ENCODE data around the gene DCLK1. TPM values are rescaled to one million over a fixed set of nuclear protein-coding genes. Genes with fewer than 3 reads are reported as not detected.

Gene DCLK1
- total RNA-seq, 1 donor, result not detected

DNA sequence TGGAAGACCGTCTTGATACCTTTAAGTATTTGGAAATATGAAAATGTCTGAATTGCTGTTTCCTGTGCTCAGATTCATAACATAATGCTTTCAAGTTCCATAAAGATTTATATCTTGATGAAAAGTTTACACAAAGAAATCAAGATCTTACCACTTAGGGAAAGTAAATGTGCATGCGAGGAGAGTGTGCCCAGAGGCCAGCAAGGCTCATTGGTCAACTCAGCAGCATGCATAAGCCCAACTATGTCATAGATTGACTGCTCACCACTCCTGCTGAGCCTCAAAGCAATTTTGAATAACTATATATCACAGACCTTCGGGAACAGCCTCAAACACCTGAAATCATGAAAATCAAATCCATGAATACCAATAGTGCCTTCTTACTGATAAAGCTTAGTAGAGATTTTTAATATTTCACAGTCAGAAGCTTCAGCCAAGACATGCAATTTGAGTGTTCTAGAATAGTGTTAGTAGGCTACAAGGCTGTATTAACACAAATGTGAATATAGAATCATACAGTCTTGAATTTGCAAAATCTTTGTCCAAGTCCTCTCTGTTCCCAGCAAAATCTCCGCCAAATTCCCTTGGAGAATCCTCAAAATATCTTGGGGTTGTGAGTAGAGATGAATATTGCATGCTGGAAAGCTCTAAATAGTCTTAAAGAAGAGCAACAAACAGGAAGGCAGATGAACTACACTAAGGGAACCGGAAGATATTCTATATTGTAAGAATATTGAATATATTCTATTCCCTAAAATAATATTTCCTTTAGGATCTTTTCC is 124.1 kb downstream of the DCLK1 start:
- no peaks in the 10 kb centered on the region for H3K9me3 ChIP-seq (ENCODE audit: low read depth, low read length)
- H3K27me3 ChIP-seq (ENCODE audit: insufficient read depth, low read length), result no peaks in the 10 kb centered on the region
- no peaks in the 10 kb centered on the region for H3K4me1 ChIP-seq (ENCODE audit: insufficient read depth, low read length)
- H3K4me3 ChIP-seq (ENCODE audit: low read length), result no peak overlapping the region

DNA sequence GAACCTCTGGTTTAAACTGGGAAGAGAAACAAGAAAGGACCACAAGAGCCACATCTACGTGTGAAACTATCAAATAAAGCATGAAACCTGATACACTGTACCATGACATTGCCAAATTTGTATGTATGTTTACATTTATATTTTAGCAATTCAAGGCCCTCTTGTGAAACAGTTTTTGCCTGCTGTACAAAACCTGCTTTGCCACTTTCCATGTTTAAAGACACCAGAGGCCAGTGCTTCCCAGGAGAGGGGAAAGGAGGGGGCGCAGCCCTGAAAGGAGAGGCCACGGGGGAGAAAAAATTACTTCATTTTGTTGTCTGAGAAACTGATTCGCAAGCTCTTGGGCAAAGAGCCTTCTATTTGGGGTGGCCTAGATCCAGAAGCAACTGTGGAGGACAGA is 124.8 kb downstream of the DCLK1 start:
- Histone ChIP-seq H3K9me3 (ENCODE audit: low read depth, low read length) (no peaks in the 10 kb centered on the region), H3K4me1 (ENCODE audit: insufficient read depth, low read length) (no peaks in the 10 kb centered on the region), H3K4me3 (ENCODE audit: low read length) (no peak overlapping the region), H3K27me3 (ENCODE audit: insufficient read depth, low read length) (no peaks in the 10 kb centered on the region)

DNA sequence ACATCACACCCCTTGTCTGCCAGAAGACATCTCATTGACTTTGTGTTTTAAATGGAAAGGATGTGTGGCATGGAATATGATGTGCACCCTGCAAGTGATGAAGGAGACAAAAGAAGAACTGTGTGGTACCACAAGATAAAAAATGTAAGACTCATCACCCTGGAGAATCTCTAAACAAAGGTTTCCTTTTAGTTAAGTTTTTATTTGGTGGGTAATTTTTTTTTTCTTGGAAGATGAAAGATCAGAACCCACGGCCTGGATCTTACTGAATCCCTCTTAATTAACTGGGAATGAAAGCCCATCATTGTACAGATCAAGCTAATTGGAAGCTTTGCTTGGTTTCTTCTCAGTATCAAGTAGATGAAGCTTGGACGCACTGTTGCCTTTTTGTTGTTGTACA is 129.6 kb downstream of the DCLK1 start:
- Histone ChIP-seq H3K4me1 (ENCODE audit: insufficient read depth, low read length) (no peaks in the 10 kb centered on the region), H3K27me3 (ENCODE audit: insufficient read depth, low read length) (no peaks in the 10 kb centered on the region), H3K4me3 (ENCODE audit: low read length) (no peak overlapping the region)

DNA sequence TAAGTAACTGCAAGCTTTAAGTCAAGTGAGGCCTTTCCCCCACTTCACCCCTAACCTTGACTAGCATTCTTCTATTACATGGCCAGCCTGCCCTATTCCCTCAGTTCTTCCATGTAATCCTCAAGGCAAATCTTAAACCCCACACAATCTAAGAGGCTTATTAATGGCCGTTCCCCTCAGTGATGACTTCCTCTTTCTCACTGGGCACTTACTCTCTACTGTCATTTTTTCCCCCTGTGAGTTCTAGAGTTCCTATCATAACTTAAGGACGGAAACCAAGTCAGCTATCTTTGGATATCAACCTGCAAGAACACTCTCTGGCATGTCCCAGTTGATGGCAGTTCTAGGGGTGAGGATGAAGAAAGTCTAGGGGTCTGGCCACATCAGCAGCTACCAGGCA is 131.2 kb downstream of the DCLK1 start:
- Histone ChIP-seq H3K9me3 (ENCODE audit: low read depth, low read length) (no peaks in the 10 kb centered on the region), H3K27me3 (ENCODE audit: insufficient read depth, low read length) (no peaks in the 10 kb centered on the region), H3K4me3 (ENCODE audit: low read length) (no peak overlapping the region), H3K4me1 (ENCODE audit: insufficient read depth, low read length) (no peaks in the 10 kb centered on the region)

More for the DNA sequence above, 129.6 kb downstream of the DCLK1 start:
- no peaks in the 10 kb centered on the region for H3K9me3 ChIP-seq (ENCODE audit: low read depth, low read length)

DNA sequence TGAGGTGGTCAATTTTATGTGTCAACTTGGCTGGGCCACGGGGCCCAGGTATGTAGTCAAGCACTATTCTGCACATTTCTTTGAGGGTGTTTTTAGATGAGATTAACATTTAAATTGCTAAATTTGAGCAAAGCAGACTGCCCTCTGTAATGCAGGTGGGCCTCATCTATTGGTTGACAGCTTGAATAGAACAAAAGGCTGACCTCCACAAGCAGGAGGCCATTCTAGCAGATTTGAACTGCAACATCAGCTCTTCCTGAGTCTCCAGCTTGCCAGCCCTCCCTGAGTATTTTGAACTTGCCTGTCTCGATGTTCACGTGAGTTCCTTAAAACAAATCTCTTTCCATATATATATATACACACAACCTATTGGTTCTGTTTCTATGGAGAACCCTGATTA is 134.8 kb downstream of the DCLK1 start:
- no peaks in the 10 kb centered on the region for H3K27me3 ChIP-seq (ENCODE audit: insufficient read depth, low read length)
- no peaks in the 10 kb centered on the region for H3K4me1 ChIP-seq (ENCODE audit: insufficient read depth, low read length)
- H3K9me3 ChIP-seq (ENCODE audit: low read depth, low read length), result no peaks in the 10 kb centered on the region
- H3K4me3 ChIP-seq (ENCODE audit: low read length), result no peak overlapping the region

DNA sequence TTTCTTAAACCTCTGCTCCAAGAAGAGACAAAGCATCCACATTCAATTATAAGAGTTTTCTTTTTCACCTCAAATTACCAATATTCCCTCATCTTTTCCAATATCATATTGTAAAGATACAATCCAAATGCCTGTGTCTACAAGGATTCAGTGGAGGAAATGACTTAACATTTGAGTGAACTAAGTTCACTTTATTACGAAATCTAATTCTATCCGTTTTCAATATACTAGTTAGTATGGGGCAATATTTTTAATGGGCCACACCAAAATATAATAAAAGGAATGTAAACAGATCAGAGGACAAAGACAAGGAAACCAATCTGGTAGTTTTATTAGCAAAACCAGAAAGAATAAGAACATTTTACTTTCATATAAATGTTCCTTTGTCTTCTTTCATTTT is 136.0 kb downstream of the DCLK1 start:
- Histone ChIP-seq H3K4me1 (ENCODE audit: insufficient read depth, low read length) (no peaks in the 10 kb centered on the region), H3K4me3 (ENCODE audit: low read length) (no peak overlapping the region), H3K9me3 (ENCODE audit: low read depth, low read length) (no peaks in the 10 kb centered on the region)

DNA sequence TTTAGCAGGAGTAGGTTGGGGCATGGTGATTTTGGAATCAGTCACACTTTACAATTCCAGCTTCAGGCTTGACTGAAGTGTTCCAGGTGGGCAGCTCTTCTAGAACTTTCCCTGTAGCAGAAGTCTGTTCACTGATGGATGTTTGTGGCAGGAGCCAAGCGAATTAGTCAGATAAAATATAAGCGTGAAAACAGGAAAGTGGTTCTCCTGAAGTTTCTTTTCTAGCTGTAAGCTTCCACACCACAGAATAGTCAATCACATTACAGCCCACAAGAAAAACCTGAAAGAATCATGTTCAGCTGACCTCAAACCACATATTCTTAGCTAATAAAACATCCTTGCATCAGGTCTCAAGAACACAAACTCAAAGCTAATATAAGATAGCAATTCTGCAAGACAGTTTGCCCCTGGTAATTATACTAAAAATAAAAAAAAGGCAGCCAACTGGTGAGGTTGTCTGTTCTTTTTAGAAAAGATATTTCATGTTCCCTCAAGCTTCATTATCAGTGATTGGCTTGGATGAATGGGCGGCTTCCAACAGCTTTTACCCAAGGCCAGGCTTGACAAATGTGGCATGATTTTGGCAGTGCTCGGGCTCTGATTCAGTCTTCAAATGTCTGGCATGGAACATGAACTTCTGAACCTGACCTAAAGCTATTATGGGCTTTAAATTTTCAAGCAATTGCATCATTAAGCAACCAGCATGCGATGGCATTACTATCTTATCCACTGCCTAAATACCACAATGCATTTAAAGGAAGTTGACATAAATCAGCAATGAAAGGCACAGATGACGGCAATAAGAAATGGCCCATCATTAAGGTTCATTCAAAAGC is 136.8 kb downstream of the DCLK1 start:
- no peaks in the 10 kb centered on the region for H3K4me1 ChIP-seq (ENCODE audit: insufficient read depth, low read length)

More for the DNA sequence above, 136.0 kb downstream of the DCLK1 start:
- no peaks in the 10 kb centered on the region for H3K27me3 ChIP-seq (ENCODE audit: insufficient read depth, low read length)

DNA sequence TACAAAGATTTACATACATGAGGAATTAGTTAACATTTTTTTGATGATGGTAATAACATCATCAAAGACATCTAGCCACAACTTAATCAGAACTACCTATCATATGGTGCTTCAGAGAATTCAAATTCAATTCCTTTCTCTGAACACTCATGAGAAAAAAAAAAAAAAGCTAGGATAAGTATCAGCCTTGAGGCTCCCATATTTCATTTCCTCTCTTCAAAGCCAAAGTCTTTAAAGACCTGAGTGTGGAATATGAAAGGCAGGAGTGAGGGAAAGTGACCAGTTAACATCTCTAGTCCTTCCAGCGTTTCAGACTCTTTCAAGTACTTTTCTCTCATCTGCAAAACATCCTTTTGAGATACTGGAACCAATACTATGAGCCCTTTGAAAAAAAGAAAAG is 137.5 kb downstream of the DCLK1 start:
- Histone ChIP-seq H3K9me3 (ENCODE audit: low read depth, low read length) (no peaks in the 10 kb centered on the region), H3K27me3 (ENCODE audit: insufficient read depth, low read length) (no peaks in the 10 kb centered on the region), H3K4me1 (ENCODE audit: insufficient read depth, low read length) (no peaks in the 10 kb centered on the region), H3K4me3 (ENCODE audit: low read length) (no peak overlapping the region)

More for the DNA sequence above, 136.8 kb downstream of the DCLK1 start:
- H3K27me3 ChIP-seq (ENCODE audit: insufficient read depth, low read length), result no peaks in the 10 kb centered on the region
- no peak overlapping the region for H3K4me3 ChIP-seq (ENCODE audit: low read length)
- no peaks in the 10 kb centered on the region for H3K9me3 ChIP-seq (ENCODE audit: low read depth, low read length)

DNA sequence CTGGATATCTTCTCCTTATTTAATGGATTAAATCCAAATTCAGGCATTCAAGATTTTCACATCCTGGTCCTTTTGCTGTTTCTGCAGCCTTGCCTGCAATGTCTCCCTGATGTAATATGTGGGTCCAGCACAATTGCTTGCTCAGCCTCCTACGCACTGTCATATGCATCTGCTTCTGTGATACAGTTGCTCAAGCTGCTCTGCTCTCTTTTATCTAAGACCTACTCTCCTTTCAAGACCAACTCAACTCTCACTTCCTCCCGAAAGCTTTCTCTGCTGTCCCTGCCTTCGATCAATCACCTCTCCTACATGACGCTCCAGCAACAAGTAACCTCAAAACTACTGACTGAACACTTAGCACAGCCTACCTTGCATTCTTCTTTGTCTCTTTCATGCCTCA is 138.2 kb downstream of the DCLK1 start:
- Histone ChIP-seq H3K4me1 (ENCODE audit: insufficient read depth, low read length) (no peaks in the 10 kb centered on the region), H3K9me3 (ENCODE audit: low read depth, low read length) (no peaks in the 10 kb centered on the region), H3K4me3 (ENCODE audit: low read length) (no peak overlapping the region), H3K27me3 (ENCODE audit: insufficient read depth, low read length) (no peaks in the 10 kb centered on the region)

DNA sequence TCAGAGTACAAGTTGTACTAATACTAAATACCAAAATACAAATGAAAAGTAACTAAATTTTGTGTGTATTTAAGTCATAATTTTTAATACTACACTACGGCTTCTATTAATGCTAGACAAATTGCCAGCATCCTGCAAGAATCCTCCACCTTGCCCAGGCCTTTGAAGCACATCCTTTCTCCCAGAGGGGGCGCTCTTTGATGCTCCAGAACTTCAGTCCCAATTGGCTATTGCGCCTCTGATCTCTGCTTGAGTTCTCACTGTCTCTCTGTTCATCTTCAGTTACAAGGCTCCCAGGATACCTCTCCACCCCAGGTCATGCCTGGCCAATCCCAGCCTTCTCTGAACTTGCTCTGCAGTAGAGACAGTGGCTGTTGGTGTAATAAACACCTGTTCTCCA is 141.0 kb downstream of the DCLK1 start:
- Histone ChIP-seq H3K9me3 (ENCODE audit: low read depth, low read length) (no peaks in the 10 kb centered on the region), H3K27me3 (ENCODE audit: insufficient read depth, low read length) (no peaks in the 10 kb centered on the region), H3K4me3 (ENCODE audit: low read length) (no peak overlapping the region), H3K4me1 (ENCODE audit: insufficient read depth, low read length) (no peaks in the 10 kb centered on the region)

DNA sequence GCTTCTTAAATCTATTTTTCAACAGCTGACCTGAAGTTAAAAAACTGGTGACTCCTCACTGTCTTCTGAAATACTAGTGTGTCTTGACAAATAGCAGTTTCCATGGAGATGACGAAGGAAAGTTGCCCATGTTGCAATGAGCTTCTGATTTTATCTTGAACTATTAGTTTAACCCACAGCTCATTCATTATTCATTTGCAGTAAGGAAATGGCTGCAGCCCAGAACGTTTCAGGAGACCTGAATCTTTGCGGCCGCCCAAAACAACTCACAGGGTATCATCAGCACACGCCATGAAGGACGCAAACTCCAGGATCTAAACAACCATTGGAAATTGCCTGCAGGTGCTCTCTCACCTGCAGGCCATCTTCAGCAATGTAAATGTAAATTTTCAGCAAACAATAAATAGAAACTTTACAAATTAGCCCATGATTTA is 142.5 kb downstream of the DCLK1 start:
- Histone ChIP-seq H3K4me3 (ENCODE audit: low read length) (no peak overlapping the region), H3K9me3 (ENCODE audit: low read depth, low read length) (no peaks in the 10 kb centered on the region), H3K27me3 (ENCODE audit: insufficient read depth, low read length) (no peaks in the 10 kb centered on the region), H3K4me1 (ENCODE audit: insufficient read depth, low read length) (no peaks in the 10 kb centered on the region)

DNA sequence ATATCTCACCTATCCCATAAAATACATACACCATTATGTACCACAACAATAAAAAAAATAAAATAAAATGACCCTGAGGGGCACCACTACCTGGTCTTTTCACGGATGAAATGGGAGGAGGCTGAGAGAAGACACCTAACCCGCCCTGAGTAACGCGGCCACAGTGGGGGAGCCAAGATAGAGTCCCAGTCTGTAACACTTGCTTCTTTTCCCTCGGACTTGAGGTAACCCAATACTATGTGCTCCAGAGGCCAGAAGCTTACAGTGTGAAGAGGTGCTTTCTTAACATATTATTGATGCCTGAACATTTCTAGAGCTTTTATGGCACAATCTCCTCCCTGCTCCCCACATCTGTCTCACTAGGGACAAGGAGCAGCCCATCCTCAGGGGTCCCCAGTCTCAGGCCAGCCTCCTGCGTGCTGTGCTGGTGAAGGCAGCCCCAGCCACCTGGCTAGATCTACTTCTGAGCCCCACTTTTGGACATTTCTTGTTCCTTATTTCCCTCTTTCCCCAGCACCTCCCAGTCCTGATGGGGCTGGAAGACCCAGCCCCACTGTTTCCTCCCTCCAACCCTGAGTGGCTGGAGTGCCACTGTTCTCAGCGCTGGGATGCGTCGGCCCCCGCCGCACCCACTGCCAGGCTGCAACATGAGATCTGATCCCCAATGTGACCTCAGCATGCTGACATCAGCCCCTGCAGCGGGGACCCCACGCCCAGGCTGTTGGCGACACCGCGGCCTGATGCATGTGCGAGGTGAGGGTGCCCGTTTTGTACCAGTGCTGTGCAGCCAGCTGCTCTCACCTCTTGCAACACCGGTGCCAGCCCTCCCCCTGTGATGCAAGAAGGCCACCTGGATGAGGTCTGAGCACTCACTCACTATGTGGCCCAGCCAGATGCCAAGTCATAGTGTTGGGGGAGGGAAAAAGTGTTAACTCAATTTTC is 143.3 kb downstream of the DCLK1 start:
- H3K9me3 ChIP-seq (ENCODE audit: low read depth, low read length), result no peaks in the 10 kb centered on the region
- H3K27me3 ChIP-seq (ENCODE audit: insufficient read depth, low read length), result no peaks in the 10 kb centered on the region
- no peak overlapping the region for H3K4me3 ChIP-seq (ENCODE audit: low read length)
- H3K4me1 ChIP-seq (ENCODE audit: insufficient read depth, low read length), result no peaks in the 10 kb centered on the region

DNA sequence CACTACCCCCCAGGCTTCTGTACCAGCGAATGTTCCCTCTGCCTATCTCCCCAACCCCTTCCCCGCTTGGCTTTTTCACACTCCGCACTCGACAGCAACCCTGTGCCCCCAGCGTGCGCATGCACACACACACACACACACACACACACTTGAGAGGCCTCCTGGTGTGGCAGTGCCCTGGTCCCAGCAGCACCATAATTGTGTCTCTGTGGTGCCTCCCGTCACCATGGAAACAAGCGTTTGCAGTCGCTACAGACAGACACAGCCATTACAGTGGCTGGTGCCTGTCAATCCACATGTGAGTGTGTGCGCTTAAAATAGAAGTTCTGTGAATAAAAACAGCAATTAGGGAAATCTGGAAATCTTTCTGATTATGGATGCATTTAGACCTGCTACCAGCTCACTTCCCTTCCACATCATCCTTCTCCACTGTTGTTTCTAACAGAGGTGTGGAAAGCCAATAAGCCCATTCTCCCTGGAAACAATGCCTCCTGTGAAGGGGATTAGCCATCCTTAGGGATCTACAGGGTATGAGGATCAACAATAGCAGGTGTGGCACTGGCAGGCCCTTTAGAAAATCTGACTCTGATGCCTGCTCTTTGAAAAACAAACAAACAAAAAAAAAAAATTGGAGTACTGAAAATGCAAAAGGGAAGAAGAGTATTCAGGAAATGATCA is 146.3 kb downstream of the DCLK1 start:
- no peak overlapping the region for H3K4me3 ChIP-seq (ENCODE audit: low read length)

DNA sequence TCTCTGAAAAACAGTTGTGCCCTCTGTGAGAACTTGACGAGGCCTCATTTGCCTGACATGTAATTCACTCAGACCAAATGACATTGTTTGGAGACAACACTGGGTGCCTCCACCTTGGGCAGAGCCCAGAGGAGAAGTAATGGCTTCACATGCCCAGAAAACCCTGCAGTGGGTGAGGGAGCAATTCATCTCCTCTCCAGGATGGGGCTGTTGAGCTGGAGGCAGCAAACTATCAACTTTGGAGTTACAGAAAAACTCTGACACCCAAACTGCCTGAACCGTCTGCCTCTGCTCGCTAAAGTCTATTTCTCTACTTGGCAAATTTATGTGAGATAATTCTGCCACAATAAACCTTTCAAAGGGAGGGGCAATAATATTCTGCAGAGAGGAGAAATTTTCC is 146.9 kb downstream of the DCLK1 start:
- no peak overlapping the region for H3K4me3 ChIP-seq (ENCODE audit: low read length)
- no peaks in the 10 kb centered on the region for H3K9me3 ChIP-seq (ENCODE audit: low read depth, low read length)
- H3K4me1 ChIP-seq (ENCODE audit: insufficient read depth, low read length), result no peaks in the 10 kb centered on the region
- H3K27me3 ChIP-seq (ENCODE audit: insufficient read depth, low read length), result no peaks in the 10 kb centered on the region

More for the DNA sequence above, 146.3 kb downstream of the DCLK1 start:
- Histone ChIP-seq H3K9me3 (ENCODE audit: low read depth, low read length) (no peaks in the 10 kb centered on the region), H3K27me3 (ENCODE audit: insufficient read depth, low read length) (no peaks in the 10 kb centered on the region), H3K4me1 (ENCODE audit: insufficient read depth, low read length) (no peaks in the 10 kb centered on the region)

Data from mononuclear cell (primary cell).